HepG2 (cell line): ENCODE measurements around the gene LRP1-AS. TPM values are rescaled to one million over a fixed set of nuclear protein-coding genes. Genes with fewer than 3 reads are reported as not detected.
A peak's percentile ranks its signal among the peaks of the same experiment; 100 is the strongest.

Experiments
- ATAD3A ChIP-seq: sonication (generic); formaldehyde crosslinking; IDR thresholded peaks from 2 replicates; pipeline ENCODE4 v1.4.0; 2020; ENCODE audit warnings: missing genetic modification reagents
- ATF7-NPFF ChIP-seq: sonication (generic); formaldehyde crosslinking; IDR thresholded peaks from 2 replicates; pipeline ENCODE4 v1.8.1; 2023; ENCODE audit warnings: mild to moderate bottlenecking, low read depth, missing genetic modification reagents, moderate library complexity
- FUBP1 ChIP-seq: sonication (generic); formaldehyde crosslinking; IDR thresholded peaks from 2 replicates; pipeline ENCODE4 v1.5.1; 2020; ENCODE audit warnings: missing genetic modification reagents, mild to moderate bottlenecking, borderline replicate concordance
- GFI1 ChIP-seq: sonication (generic); formaldehyde crosslinking; IDR thresholded peaks from 2 replicates; pipeline ENCODE4 v1.5.0; 2020; ENCODE audit warnings: missing genetic modification reagents, mild to moderate bottlenecking, borderline replicate concordance
- HMGA1 ChIP-seq: sonication (generic); formaldehyde crosslinking; conservative IDR thresholded peaks from 2 replicates; pipeline ENCODE4 v1.4.0; 2020; ENCODE audit warnings: missing genetic modification reagents
- MAX ChIP-seq: IDR thresholded peaks from 2 replicates; pipeline ENCODE4 v1.6.1; 2012; ENCODE audit warnings: inconsistent platforms
- PHF20 ChIP-seq: sonication (generic); formaldehyde crosslinking; IDR thresholded peaks from 2 replicates; pipeline ENCODE4 v1.5.0; 2020; ENCODE audit warnings: mild to moderate bottlenecking, missing genetic modification reagents
- RBFOX2 ChIP-seq: fragments of 200-400 bp; formaldehyde crosslinking; IDR thresholded peaks from 2 replicates; pipeline ENCODE4 v1.6.1; 2017; ENCODE audit warnings: low read depth, mild to moderate bottlenecking, low read length
- SOX5 ChIP-seq: IDR thresholded peaks from 2 replicates; pipeline ENCODE4 v1.6.1; 2016; ENCODE audit warnings: borderline replicate concordance
- STAT6 ChIP-seq: sonication (generic); formaldehyde crosslinking; IDR thresholded peaks from 2 replicates; pipeline ENCODE4 v1.4.0; 2020; ENCODE audit warnings: missing genetic modification reagents, mild to moderate bottlenecking, borderline replicate concordance
- THAP7 ChIP-seq: sonication (generic); formaldehyde crosslinking; IDR thresholded peaks from 2 replicates; pipeline ENCODE4 v1.8.1; 2023; ENCODE audit warnings: mild to moderate bottlenecking, missing genetic modification reagents
- TRIM22 ChIP-seq: fragments of 450-650 bp; IDR thresholded peaks from 2 replicates; pipeline ENCODE4 v1.6.1; 2017
- YY1 ChIP-seq: IDR thresholded peaks from 2 replicates; pipeline ENCODE4 v1.6.1; 2011; ENCODE audit warnings: low read length, low read depth, moderate library complexity, mild to moderate bottlenecking; ENCODE audit not compliant: insufficient read depth, insufficient replicate concordance
- ZFAT ChIP-seq: sonication (generic); formaldehyde crosslinking; conservative IDR thresholded peaks from 2 replicates; pipeline ENCODE4 v1.8.1; 2023; ENCODE audit warnings: missing genetic modification reagents, inconsistent platforms
- ZFP62 ChIP-seq: sonication (generic); formaldehyde crosslinking; IDR thresholded peaks from 2 replicates; pipeline ENCODE4 v1.4.0; 2020; ENCODE audit warnings: missing genetic modification reagents
- ZKSCAN5 ChIP-seq: sonication (generic); formaldehyde crosslinking; IDR thresholded peaks from 2 replicates; pipeline ENCODE4 v1.5.1; 2020; ENCODE audit warnings: mild to moderate bottlenecking, missing genetic modification reagents
- ZNF10 ChIP-seq: sonication (generic); formaldehyde crosslinking; IDR thresholded peaks from 2 replicates; pipeline ENCODE4 v1.4.0; 2020; ENCODE audit warnings: mild to moderate bottlenecking, low read depth, missing genetic modification reagents, borderline replicate concordance
- ZNF430 ChIP-seq: sonication (generic); formaldehyde crosslinking; IDR thresholded peaks from 2 replicates; pipeline ENCODE4 v1.9.0; 2021; ENCODE audit warnings: mild to moderate bottlenecking, missing genetic modification reagents
- ZNF460 ChIP-seq: sonication (generic); formaldehyde crosslinking; IDR thresholded peaks from 2 replicates; pipeline ENCODE4 v1.5.1; 2020; ENCODE audit warnings: missing genetic modification reagents, mild to moderate bottlenecking, borderline replicate concordance
- ZNF547 ChIP-seq: sonication (generic); formaldehyde crosslinking; IDR thresholded peaks from 2 replicates; pipeline ENCODE4 v1.5.1; 2020; ENCODE audit warnings: mild to moderate bottlenecking, missing genetic modification reagents
- ZNF639 ChIP-seq: conservative IDR thresholded peaks from 2 replicates; pipeline ENCODE4 v1.6.1; 2018; ENCODE audit warnings: missing genetic modification reagents
- ZNF737 ChIP-seq: sonication (generic); formaldehyde crosslinking; IDR thresholded peaks from 2 replicates; pipeline ENCODE4 v1.5.0; 2020; ENCODE audit warnings: missing genetic modification reagents, mild to moderate bottlenecking, borderline replicate concordance
- polyA plus RNA-seq, 8 experiments: library from polyadenylated mRNA; depleted of rRNA in 3 of 8; stranded (reverse) in 7 of 8; unstranded in 1 of 8; fragments of >200 nt; fragmentation: Illumina TruSeq in 4 of 8; extraction: Trizol in 4 of 8; gene quantifications; 2 replicates each; pipeline versions ENCODE4 v1.2.1 to v1.2.3, GENCODE V29; 2011 to 2016; ENCODE audit warnings: low read depth in 4 of 8, missing spikeins in 1 of 8, mixed read lengths in 1 of 8; ENCODE audit not compliant: insufficient read depth in 1 of 8
- total RNA-seq, 5 experiments: library from RNA; depleted of rRNA; stranded (reverse); fragments of >200 nt; fragmentation: Illumina TruSeq; extraction: Trizol; gene quantifications; 2 replicates each; pipeline ENCODE4 v1.2.3, GENCODE V29; 2016; ENCODE audit warnings: low read depth in 1 of 5

Gene LRP1-AS
- total and polyA plus RNA-seq, 2 of the 13 experiments (the other 11 are each of a cell fraction or from before 2014, with no cell fraction given) = 0.20 TPM; not detected in 1

- 0 out of 2 replicates have a peak, but pooled peaks have one; percentile 58 for TF ChIP-seq STAT6
- TF ChIP-seq HMGA1 (CRISPR knock-in tag) = no peak
- no peak for TF ChIP-seq GFI1 (CRISPR knock-in tag)
- TF ChIP-seq ATF7-NPFF = no peak
- 0 out of 2 replicates have a peak, but pooled peaks have one; percentile 66 for TF ChIP-seq THAP7 (CRISPR knock-in tag)
- TF ChIP-seq ZFP62 (CRISPR knock-in tag) = no peak
- TF ChIP-seq YY1 = no peak
- no peak for TF ChIP-seq ZKSCAN5 (CRISPR knock-in tag)
- TF ChIP-seq ZFAT (CRISPR knock-in tag) = no peak
- TF ChIP-seq FUBP1 (CRISPR knock-in tag) = no peak
- TF ChIP-seq ZNF430 (CRISPR knock-in tag) = no peak
- TF ChIP-seq RBFOX2 = no peak
- TF ChIP-seq ZNF639 (CRISPR knock-in tag) = no peak
- peak; percentile 24; the same call in 1 of the 2 replicates for TF ChIP-seq PHF20 (CRISPR knock-in tag)
- TF ChIP-seq ZNF547 = no peak
- TF ChIP-seq ZNF737 (CRISPR knock-in tag) = no peak
- TF ChIP-seq ATAD3A (CRISPR knock-in tag) = no peak
- no peak for TF ChIP-seq TRIM22
- peak; percentile 44; the same call in 1 of the 2 replicates for TF ChIP-seq SOX5
- no peak for TF ChIP-seq ZNF460 (CRISPR knock-in tag)
- no peak for TF ChIP-seq ZNF10 (CRISPR knock-in tag)
- TF ChIP-seq MAX = peak; percentile 88
Observed at GRCh38 chr12:57127101-57127725, 20.2 kb downstream of the LRP1-AS start (continued).
